CD14-positive monocyte (primary cell): ENCODE results near the gene SAA2. TPM values are rescaled to one million over a fixed set of nuclear protein-coding genes. Genes with fewer than 3 reads are reported as not detected.

Experiments
- DNase-seq, 3 donors: peaks; one replicate each; pipeline ENCODE4 v3.0.0-alpha.2; 2011 to 2022
- H2AFZ ChIP-seq: 2 replicates; pipeline ENCODE4 v1.6.0; 2012; ENCODE audit warnings: mild to moderate bottlenecking, low read depth, low read length, inconsistent platforms; ENCODE audit not compliant: insufficient read depth, poor library complexity, severe bottlenecking
- H3K27ac ChIP-seq, 2 donors: 1 replicate in 1 of 2; 2 replicates in 1 of 2; pipeline ENCODE4 v1.5.1; 2012 to 2013; ENCODE audit warnings: low read length in 2 of 2, control low read depth in 1 of 2, inconsistent platforms in 1 of 2, low read depth in 1 of 2, mild to moderate bottlenecking in 1 of 2
- H3K27me3 ChIP-seq, 2 donors: one replicate each; pipeline versions ENCODE4 v1.6.0 to v1.6.1; 2011 to 2013; ENCODE audit warnings: low read length in 2 of 2; ENCODE audit not compliant: control insufficient read depth in 2 of 2, insufficient read depth in 2 of 2
- H3K36me3 ChIP-seq, 2 donors: replicated peaks in 1 of 2; 1 replicate in 1 of 2; 2 replicates in 1 of 2; pipeline versions ENCODE4 v1.5.1 to v1.6.1; 2012 to 2013; ENCODE audit warnings: low read length in 2 of 2, control low read depth in 1 of 2, inconsistent platforms in 1 of 2, mild to moderate bottlenecking in 1 of 2; ENCODE audit not compliant: insufficient read depth in 2 of 2, control insufficient read depth in 1 of 2
- H3K4me1 ChIP-seq, 2 donors: 1 replicate in 1 of 2; 2 replicates in 1 of 2; pipeline versions ENCODE4 v1.5.1 to v1.6.1; 2012 to 2013; ENCODE audit warnings: low read length in 2 of 2, control low read depth in 1 of 2, inconsistent platforms in 1 of 2, mild to moderate bottlenecking in 1 of 2, moderate library complexity in 1 of 2; ENCODE audit not compliant: insufficient read depth in 2 of 2, control insufficient read depth in 1 of 2
- H3K4me2 ChIP-seq: replicated peaks from 2 replicates; pipeline ENCODE3; 2012; ENCODE audit warnings: low read length, moderate library complexity, mild to moderate bottlenecking; ENCODE audit not compliant: poor library complexity, severe bottlenecking; ENCODE audit errors: extremely low read depth
- H3K4me3 ChIP-seq, 3 experiments: fragments of 200-600 bp in 1 of 3; sonication (generic) in 1 of 3; replicated peaks in 1 of 3; 1 replicate in 2 of 3; 2 replicates in 1 of 3; pipeline ENCODE4 v1.5.1; 2011 to 2013; ENCODE audit warnings: low read length in 3 of 3, mild to moderate bottlenecking in 3 of 3, control low read depth in 2 of 3, low read depth in 2 of 3, inconsistent platforms in 1 of 3, moderate library complexity in 1 of 3
- H3K79me2 ChIP-seq: 2 replicates; pipeline ENCODE4 v1.6.0; 2012; ENCODE audit warnings: mild to moderate bottlenecking, control low read depth, inconsistent platforms, low read length, moderate library complexity; ENCODE audit not compliant: insufficient read depth
- H3K9ac ChIP-seq: 2 replicates; pipeline ENCODE4 v1.6.0; 2017; ENCODE audit warnings: low read length, mild to moderate bottlenecking; ENCODE audit not compliant: insufficient read depth, poor library complexity, severe bottlenecking
- H3K9me3 ChIP-seq, 2 donors: replicated peaks in 1 of 2; 1 replicate in 1 of 2; 2 replicates in 1 of 2; pipeline versions ENCODE4 v1.5.1 to v1.6.1; 2012 to 2013; ENCODE audit warnings: low read length in 2 of 2, control low read depth in 1 of 2; ENCODE audit not compliant: control insufficient read depth in 1 of 2, insufficient read depth in 1 of 2
- H4K20me1 ChIP-seq: 2 replicates; pipeline ENCODE4 v1.6.0; 2012; ENCODE audit warnings: mild to moderate bottlenecking, low read length, control low read depth, moderate library complexity; ENCODE audit not compliant: insufficient read depth
- H3K27ac Mint-ChIP-seq, 7 donors: one replicate each; pipeline ENCODE4 v1.8.0; 2020; ENCODE audit warnings: mild to moderate bottlenecking in 7 of 7, mixed read lengths in 7 of 7, moderate library complexity in 6 of 7, inconsistent platforms in 2 of 7
- H3K27me3 Mint-ChIP-seq, 3 donors: one replicate each; pipeline ENCODE4 v1.8.0; 2021 to 2022; ENCODE audit warnings: low read depth in 3 of 3, mild to moderate bottlenecking in 3 of 3, mixed read lengths in 3 of 3, moderate library complexity in 3 of 3, inconsistent platforms in 1 of 3
- H3K36me3 Mint-ChIP-seq, 2 donors: one replicate each; pipeline ENCODE4 v1.8.0; 2020; ENCODE audit warnings: mixed read lengths in 2 of 2, inconsistent platforms in 1 of 2, mild to moderate bottlenecking in 1 of 2
- H3K4me1 Mint-ChIP-seq: one replicate; pipeline ENCODE4 v1.8.0; 2020; ENCODE audit warnings: mild to moderate bottlenecking, mixed read lengths
- H3K4me3 Mint-ChIP-seq, 2 donors: one replicate each; pipeline ENCODE4 v1.8.0; 2020; ENCODE audit warnings: mild to moderate bottlenecking in 2 of 2, mixed read lengths in 2 of 2, moderate library complexity in 1 of 2
- H3K9me3 Mint-ChIP-seq, 7 donors: one replicate each; pipeline ENCODE4 v1.8.0; 2020 to 2022; ENCODE audit warnings: mixed read lengths in 7 of 7, mild to moderate bottlenecking in 6 of 7, moderate library complexity in 6 of 7, inconsistent platforms in 2 of 7
- CTCF ChIP-seq: fragments of 200-600 bp; IDR thresholded peaks from one replicate; pipeline ENCODE4 v1.8.0; 2022; ENCODE audit warnings: antibody characterized with exemption, mild to moderate bottlenecking
- WGBS: methylation state at CpG from one replicate; pipeline ENCODE4 v1.1.5; 2013; ENCODE audit warnings: missing lambda C conversion rate; ENCODE audit not compliant: insufficient coverage; 5-methylcytosine and 5-hydroxymethylcytosine counted together
- intact Hi-C, 2 donors: fragments of 100-400 bp; cut with micrococcal nuclease; formaldehyde crosslinking; loops; one replicate each; pipeline versions ENCODE4 v1.15.0 to v1.15.1; 2023
- polyA plus RNA-seq, 3 donors: library from polyadenylated mRNA; depleted of rRNA in 1 of 3; unstranded in 2 of 3; stranded (reverse) in 1 of 3; fragments of 300-500 nt in 2 of 3; fragments of >200 nt in 1 of 3; fragmentation: Illumina TruSeq in 2 of 3; gene quantifications; 1 replicate in 2 of 3; 2 replicates in 1 of 3; pipeline ENCODE4 v1.2.3, GENCODE V29; 2012 to 2021

The SAA2 gene
- polyA plus RNA-seq, 3 donors, result not detected

DNA sequence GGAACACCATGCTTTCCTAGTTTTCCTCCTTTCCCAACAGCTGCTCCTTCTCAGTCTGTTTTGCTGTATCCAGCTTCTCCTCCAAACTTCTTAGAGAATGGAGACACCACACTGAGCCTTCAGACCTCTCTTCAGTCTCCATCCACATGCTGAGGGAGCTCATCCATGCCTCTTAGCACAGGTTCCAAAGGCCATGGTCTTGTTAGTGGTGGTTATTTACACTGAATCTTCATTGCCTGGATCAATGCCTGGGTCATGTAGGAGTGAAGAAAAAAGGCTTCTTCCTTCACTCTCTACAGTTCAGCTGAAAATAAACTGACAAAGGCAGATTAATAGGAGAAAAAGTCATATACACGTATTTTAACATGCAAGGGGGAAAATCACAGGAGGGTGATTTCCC, 8.8 kb downstream of the SAA2 start:
- Histone ChIP-seq H3K79me2 (no peaks in the 10 kb centered on the region), H3K4me1 (no peaks in the 10 kb centered on the region), H2AFZ (no peak overlapping the region), H3K27ac (no peak overlapping the region), H4K20me1 (no peaks in the 10 kb centered on the region), H3K9ac (no peak overlapping the region), H3K36me3 (no peaks in the 10 kb centered on the region), H3K9me3 (no peaks in the 10 kb centered on the region), H3K4me3 (no peak overlapping the region), H3K4me2 (no peak overlapping the region), H3K27me3 (peaks cover 20 to 23% of the 10 kb centered on the region in 2 donors)
- Mint-ChIP-seq H3K4me1 (peaks cover 3% of the 10 kb centered on the region), H3K27ac (no peak overlapping the region), H3K36me3 (no peaks in the 10 kb centered on the region), H3K4me3 (no peak overlapping the region), H3K27me3 (peaks cover 14 to 29% (median 27%) of the 10 kb centered on the region in 3 donors), H3K9me3 (peaks cover 0 to 2% (median 0%) of the 10 kb centered on the region in 7 donors)
- no peak for TF ChIP-seq CTCF
- no CpG with 5 or more reads among the region's 1 CpG for WGBS
- no peak for DNase-seq
- intact Hi-C loops, result loop anchor here (5.0 to 10.0 kb wide), 4 partner anchors 43 to 155 kb away; partner anchors contain the start of genes GTF2H1 (in 1 of the 2), HPS5 (in 1 of the 2) and LDHA (in 1 of the 2)

DNA sequence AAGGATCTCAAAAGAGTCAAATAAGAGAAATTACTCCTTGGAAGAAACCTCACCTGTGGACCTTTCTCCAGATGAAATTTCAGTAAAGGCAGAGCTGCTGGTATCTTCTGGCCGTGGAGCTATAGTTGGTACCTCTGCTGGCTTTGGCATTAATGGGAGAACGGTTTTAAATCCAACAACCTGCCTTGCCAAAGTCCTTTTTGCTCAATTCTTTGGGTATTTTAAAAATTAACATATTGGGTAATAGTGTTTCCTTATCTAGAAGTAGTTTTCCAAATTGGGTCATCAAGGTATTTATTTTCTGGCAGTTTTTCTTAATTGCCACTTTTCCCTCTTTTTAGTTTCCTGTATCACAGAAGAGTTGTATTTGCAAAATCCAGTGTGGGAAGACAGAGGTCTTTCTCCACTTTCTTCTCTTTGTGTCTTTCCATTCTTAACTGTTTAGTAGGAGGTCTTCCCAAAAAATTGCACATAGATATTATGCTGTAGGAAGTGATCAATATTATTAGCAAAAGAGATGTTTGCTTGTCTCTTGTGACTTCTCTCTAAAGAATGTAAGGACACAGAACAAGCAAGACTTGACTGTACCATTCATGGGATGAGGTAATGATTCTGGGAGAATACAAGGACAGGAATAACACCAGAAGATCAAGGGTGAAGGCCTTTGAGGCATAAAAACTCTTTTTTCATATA, 11.7 kb downstream of the SAA2 start, which contains the start of gene SAA4:
SAA4 (minus strand) TSS at position 139 of the 693 bp plus-strand sequence. CDS start 876 bp downstream, outside the sequence.
- H2AFZ ChIP-seq, result no peak within 1 kb of the TSS
- no peaks in the 10 kb centered on the region for H4K20me1 ChIP-seq
- no peak within 1 kb of the TSS for H3K4me2 ChIP-seq
- no peak within 1 kb of the TSS for H3K4me3 Mint-ChIP-seq
- H3K27me3 ChIP-seq, result peaks cover 20 to 22% of the 10 kb centered on the region in 2 donors
- peaks cover 0 to 2% (median 0%) of the 10 kb centered on the region in 7 donors for H3K9me3 Mint-ChIP-seq
- H3K9ac ChIP-seq, result no peak within 1 kb of the TSS
- no peaks in the 10 kb centered on the region for H3K9me3 ChIP-seq
- H3K36me3 ChIP-seq, result no peaks in the 10 kb centered on the region
- H3K36me3 Mint-ChIP-seq, result no peaks in the 10 kb centered on the region
- H3K27ac Mint-ChIP-seq, result no peak within 1 kb of the TSS
- WGBS, result no CpG with 5 or more reads among the region's 2 CpGs
- no peak for DNase-seq
- no peak for TF ChIP-seq CTCF
- intact Hi-C loops, result no loop called here
- no peaks in the 10 kb centered on the region for H3K4me1 Mint-ChIP-seq
- H3K27ac ChIP-seq, result no peak within 1 kb of the TSS
- no peak within 1 kb of the TSS for H3K4me3 ChIP-seq
- no peaks in the 10 kb centered on the region for H3K4me1 ChIP-seq
- H3K27me3 Mint-ChIP-seq, result peaks cover 16 to 33% (median 30%) of the 10 kb centered on the region in 3 donors
- no peaks in the 10 kb centered on the region for H3K79me2 ChIP-seq
